ENCODE results near the gene VWA3A.
"Not testable (repeated sequence)": the region's sequence is repeated elsewhere in the genome, so short reads cannot be mapped to it uniquely, and the experiment has no call there.

Gene VWA3A

GRCh38 chr16:22092143-22092933 lies at the start of gene VWA3A:
VWA3A (plus strand) TSS chr16:22092541; CDS start chr16:22092638, 97 bp downstream.
- no peak for FAIRE-seq

GRCh38 chr16:22043882-22044281 lies 48.5 kb upstream of the VWA3A start:
- not testable (repeated sequence) for FAIRE-seq; DNase-seq (ENCODE audit: insufficient read length, low spot score)

More at GRCh38 chr16:22092143-22092933, at the start of gene VWA3A:
- TF ChIP-seq POLR2A (IDR thresholded peaks at IDR 0.05; ENCODE audit: low read depth, low read length), result no peak
- no peak for DNase-seq (ENCODE audit: insufficient read length, low spot score)

GRCh38 chr16:22045888-22046287 lies 46.5 kb upstream of the VWA3A start:
- DNase-seq (ENCODE audit: insufficient read length, low spot score); FAIRE-seq: not testable (repeated sequence)

- FAIRE-seq, result no peak
Measured at GRCh38 chr16:22050963-22051362, 41.4 kb upstream of the VWA3A start.

GRCh38 chr16:22052980-22053379 lies 39.4 kb upstream of the VWA3A start:
- no peak for TF ChIP-seq POLR2A (IDR thresholded peaks at IDR 0.05; ENCODE audit: low read depth, low read length)
- FAIRE-seq (no peak), DNase-seq (ENCODE audit: insufficient read length, low spot score) (no peak)

More at GRCh38 chr16:22050963-22051362, 41.4 kb upstream of the VWA3A start:
- TF ChIP-seq POLR2A (IDR thresholded peaks at IDR 0.05; ENCODE audit: low read depth, low read length), result no peak
- DNase-seq (ENCODE audit: insufficient read length, low spot score), result no peak

- TF ChIP-seq POLR2A (IDR thresholded peaks at IDR 0.05; ENCODE audit: low read depth, low read length), result no peak
- FAIRE-seq (no peak), DNase-seq (ENCODE audit: insufficient read length, low spot score) (no peak)
Measured at GRCh38 chr16:22053921-22054341, 38.4 kb upstream of the VWA3A start.

- FAIRE-seq (no peak), DNase-seq (ENCODE audit: insufficient read length, low spot score) (no peak)
- no peak for TF ChIP-seq POLR2A (IDR thresholded peaks at IDR 0.05; ENCODE audit: low read depth, low read length)
Measured at GRCh38 chr16:22054847-22055590, 37.3 kb upstream of the VWA3A start.

- DNase-seq (ENCODE audit: insufficient read length, low spot score), result no peak
- no peak for FAIRE-seq
- TF ChIP-seq POLR2A (IDR thresholded peaks at IDR 0.05; ENCODE audit: low read depth, low read length), result no peak
Measured at GRCh38 chr16:22055881-22056280, 36.5 kb upstream of the VWA3A start.

GRCh38 chr16:22063888-22064467 lies 28.4 kb upstream of the VWA3A start:
- no peak for FAIRE-seq
- no peak for TF ChIP-seq POLR2A (IDR thresholded peaks at IDR 0.05; ENCODE audit: low read depth, low read length)
- no peak for DNase-seq (ENCODE audit: insufficient read length, low spot score)

GRCh38 chr16:22065252-22065651 lies 27.1 kb upstream of the VWA3A start:
- FAIRE-seq (no peak), DNase-seq (ENCODE audit: insufficient read length, low spot score) (no peak)
- no peak for TF ChIP-seq POLR2A (IDR thresholded peaks at IDR 0.05; ENCODE audit: low read depth, low read length)

- no peak for FAIRE-seq
- no peak for TF ChIP-seq POLR2A (IDR thresholded peaks at IDR 0.05; ENCODE audit: low read depth, low read length)
- DNase-seq (ENCODE audit: insufficient read length, low spot score), result no peak
Measured at GRCh38 chr16:22070361-22071330, 21.7 kb upstream of the VWA3A start.

- no peak for TF ChIP-seq POLR2A (IDR thresholded peaks at IDR 0.05; ENCODE audit: low read depth, low read length)
- FAIRE-seq, result peak; percentile 27
- DNase-seq (ENCODE audit: insufficient read length, low spot score), result no peak
Measured at GRCh38 chr16:22071331-22071910, 20.9 kb upstream of the VWA3A start.

- FAIRE-seq (peak; percentile 15), DNase-seq (ENCODE audit: insufficient read length, low spot score) (no peak)
- no peak for TF ChIP-seq POLR2A (IDR thresholded peaks at IDR 0.05; ENCODE audit: low read depth, low read length)
Measured at GRCh38 chr16:22073350-22073749, 19.0 kb upstream of the VWA3A start.
